Neural progenitor cell (in vitro differentiated cells): Measurements from ENCODE around the gene TMEM52. TPM values are rescaled to one million over a fixed set of nuclear protein-coding genes. Genes with fewer than 3 reads are reported as not detected.

Source experiments
- DNase-seq: peaks from one replicate; pipeline ENCODE4 v3.0.0-alpha.2; 2016; ENCODE audit warnings: low spot score
- H2AFZ ChIP-seq: fragments of 200-600 bp; sonication (generic); replicated peaks from 2 replicates; pipeline ENCODE4 v1.6.1; 2016; ENCODE audit warnings: antibody characterized with exemption
- H3F3A ChIP-seq: fragments of 200-600 bp; sonication (generic); 2 replicates; pipeline ENCODE4 v1.6.1; 2016; ENCODE audit warnings: antibody characterized with exemption, low read depth
- H3K27ac ChIP-seq: fragments of 200-600 bp; sonication (generic); 2 replicates; pipeline ENCODE4 v1.5.1; 2016; ENCODE audit warnings: mild to moderate bottlenecking
- H3K27me3 ChIP-seq: fragments of 200-600 bp; sonication (generic); 2 replicates; pipeline ENCODE4 v1.6.1; 2016; ENCODE audit warnings: mild to moderate bottlenecking, moderate library complexity
- H3K36me3 ChIP-seq: fragments of 200-600 bp; sonication (generic); 2 replicates; pipeline ENCODE4 v1.5.1; 2016
- H3K4me1 ChIP-seq: fragments of 200-600 bp; sonication (generic); 2 replicates; pipeline ENCODE4 v1.6.1; 2016; ENCODE audit warnings: mixed run types
- H3K4me2 ChIP-seq: fragments of 200-600 bp; sonication (generic); 2 replicates; pipeline ENCODE4 v1.6.1; 2016
- H3K4me3 ChIP-seq: fragments of 200-600 bp; sonication (generic); 2 replicates; pipeline ENCODE4 v1.5.1; 2016
- H3K79me2 ChIP-seq: fragments of 200-600 bp; sonication (generic); 2 replicates; pipeline ENCODE4 v1.6.1; 2016; ENCODE audit warnings: low read depth
- H3K9ac ChIP-seq: fragments of 200-600 bp; sonication (generic); 2 replicates; pipeline ENCODE4 v1.6.1; 2016
- H3K9me3 ChIP-seq: fragments of 200-600 bp; sonication (generic); 2 replicates; pipeline ENCODE4 v1.5.1; 2016; ENCODE audit warnings: low read depth
- H4K20me1 ChIP-seq: fragments of 200-600 bp; sonication (generic); 2 replicates; pipeline ENCODE4 v1.6.1; 2016; ENCODE audit warnings: low read depth
- H3K27ac Mint-ChIP-seq: 3 replicates; pipeline ENCODE4 v1.8.0; 2021; ENCODE audit warnings: mixed read lengths
- H3K27me3 Mint-ChIP-seq: 2 replicates; pipeline ENCODE4 v1.8.0; 2022; ENCODE audit warnings: low read depth, mild to moderate bottlenecking, inconsistent platforms, moderate library complexity, mixed read lengths; ENCODE audit not compliant: insufficient read depth
- H3K36me3 Mint-ChIP-seq: 3 replicates; pipeline ENCODE4 v1.8.0; 2021; ENCODE audit warnings: mixed read lengths
- H3K4me1 Mint-ChIP-seq: 3 replicates; pipeline ENCODE4 v1.8.0; 2021; ENCODE audit warnings: mixed read lengths
- H3K4me3 Mint-ChIP-seq: 3 replicates; pipeline ENCODE4 v1.8.0; 2021; ENCODE audit warnings: mild to moderate bottlenecking, moderate library complexity, mixed read lengths
- H3K9me3 Mint-ChIP-seq: 3 replicates; pipeline ENCODE4 v1.8.0; 2020; ENCODE audit warnings: mixed read lengths
- EZH2 ChIP-seq: fragments of 200-600 bp; sonication (generic); IDR thresholded peaks from 2 replicates; pipeline ENCODE4 v1.6.1; 2017; ENCODE audit warnings: antibody characterized with exemption, mild to moderate bottlenecking, moderate library complexity
- EZH2phosphoT487 ChIP-seq: fragments of 200-600 bp; sonication (generic); IDR thresholded peaks from 2 replicates; pipeline ENCODE4 v1.6.1; 2017; ENCODE audit warnings: antibody characterized with exemption
- total RNA-seq: library from RNA; depleted of rRNA; stranded (reverse); fragments of >200 nt; gene quantifications from 2 replicates; pipeline ENCODE4 v1.2.3, GENCODE V29; 2015; ENCODE audit warnings: low replicate concordance
- TF ChIP-seq, protein P1 (sequence below): fragments of 200-600 bp; sonication (generic); IDR thresholded peaks from 2 replicates; pipeline ENCODE4 v1.5.1; 2017; ENCODE audit warnings: antibody characterized with exemption, mild to moderate bottlenecking

The TMEM52 gene
- total RNA-seq, 1 donor from 2014 or later = 2.9 TPM

DNA sequence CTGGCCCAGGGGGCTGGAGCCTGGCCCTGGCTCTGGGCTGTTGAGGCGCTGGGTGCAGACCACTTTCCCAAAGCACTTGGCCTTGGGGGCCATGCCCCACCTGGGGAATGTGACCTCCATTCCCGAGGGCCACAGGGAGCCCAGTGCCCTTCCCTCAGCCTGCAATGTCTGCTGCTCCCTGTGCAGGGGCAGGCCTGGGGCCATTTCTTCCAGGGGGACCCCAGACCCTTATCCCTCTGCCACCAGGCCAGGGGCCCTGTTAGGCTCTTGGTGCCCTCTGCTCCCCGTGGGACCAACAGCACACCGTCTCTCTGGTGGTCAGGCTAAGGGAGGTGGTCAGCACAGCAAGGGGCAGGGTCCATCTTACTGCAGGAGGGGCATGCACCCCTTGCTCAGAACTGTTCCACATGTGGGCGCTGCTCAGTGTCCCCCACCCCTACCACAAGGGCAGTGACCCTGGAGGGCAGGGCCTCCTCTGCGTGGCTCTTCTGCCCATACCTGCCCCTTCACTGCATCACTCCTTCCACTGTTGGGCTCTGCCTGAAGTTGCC is 1.1 kb upstream of the TMEM52 start:
- H3K4me2 ChIP-seq = peak overlapping the region; percentile 72
- H3K27ac ChIP-seq = no peak overlapping the region
- peaks cover 11% of the 10 kb centered on the region for H3K4me1 ChIP-seq
- no peaks in the 10 kb centered on the region for H3K79me2 ChIP-seq
- H4K20me1 ChIP-seq = no peaks in the 10 kb centered on the region
- no peaks in the 10 kb centered on the region for H3K36me3 ChIP-seq
- H3K9me3 ChIP-seq = no peaks in the 10 kb centered on the region
- H3F3A ChIP-seq = peaks cover 8% of the 10 kb centered on the region
- no peak overlapping the region for H2AFZ ChIP-seq
- Mint-ChIP-seq H3K27me3 (peaks cover 4% of the 10 kb centered on the region), H3K9me3 (no peaks in the 10 kb centered on the region), H3K4me3 (no peak overlapping the region), H3K4me1 (peaks cover 3% of the 10 kb centered on the region), H3K27ac (no peak overlapping the region), H3K36me3 (no peaks in the 10 kb centered on the region)
- peaks cover 20% of the 10 kb centered on the region for H3K27me3 ChIP-seq
- TF ChIP-seq, protein P1, sequence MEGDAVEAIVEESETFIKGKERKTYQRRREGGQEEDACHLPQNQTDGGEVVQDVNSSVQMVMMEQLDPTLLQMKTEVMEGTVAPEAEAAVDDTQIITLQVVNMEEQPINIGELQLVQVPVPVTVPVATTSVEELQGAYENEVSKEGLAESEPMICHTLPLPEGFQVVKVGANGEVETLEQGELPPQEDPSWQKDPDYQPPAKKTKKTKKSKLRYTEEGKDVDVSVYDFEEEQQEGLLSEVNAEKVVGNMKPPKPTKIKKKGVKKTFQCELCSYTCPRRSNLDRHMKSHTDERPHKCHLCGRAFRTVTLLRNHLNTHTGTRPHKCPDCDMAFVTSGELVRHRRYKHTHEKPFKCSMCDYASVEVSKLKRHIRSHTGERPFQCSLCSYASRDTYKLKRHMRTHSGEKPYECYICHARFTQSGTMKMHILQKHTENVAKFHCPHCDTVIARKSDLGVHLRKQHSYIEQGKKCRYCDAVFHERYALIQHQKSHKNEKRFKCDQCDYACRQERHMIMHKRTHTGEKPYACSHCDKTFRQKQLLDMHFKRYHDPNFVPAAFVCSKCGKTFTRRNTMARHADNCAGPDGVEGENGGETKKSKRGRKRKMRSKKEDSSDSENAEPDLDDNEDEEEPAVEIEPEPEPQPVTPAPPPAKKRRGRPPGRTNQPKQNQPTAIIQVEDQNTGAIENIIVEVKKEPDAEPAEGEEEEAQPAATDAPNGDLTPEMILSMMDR = no peak
- TF ChIP-seq EZH2phosphoT487 = no peak
- TF ChIP-seq EZH2 = no peak
- no peak overlapping the region for H3K9ac ChIP-seq
- no peak for DNase-seq
- peak overlapping the region; percentile 34 for H3K4me3 ChIP-seq

DNA sequence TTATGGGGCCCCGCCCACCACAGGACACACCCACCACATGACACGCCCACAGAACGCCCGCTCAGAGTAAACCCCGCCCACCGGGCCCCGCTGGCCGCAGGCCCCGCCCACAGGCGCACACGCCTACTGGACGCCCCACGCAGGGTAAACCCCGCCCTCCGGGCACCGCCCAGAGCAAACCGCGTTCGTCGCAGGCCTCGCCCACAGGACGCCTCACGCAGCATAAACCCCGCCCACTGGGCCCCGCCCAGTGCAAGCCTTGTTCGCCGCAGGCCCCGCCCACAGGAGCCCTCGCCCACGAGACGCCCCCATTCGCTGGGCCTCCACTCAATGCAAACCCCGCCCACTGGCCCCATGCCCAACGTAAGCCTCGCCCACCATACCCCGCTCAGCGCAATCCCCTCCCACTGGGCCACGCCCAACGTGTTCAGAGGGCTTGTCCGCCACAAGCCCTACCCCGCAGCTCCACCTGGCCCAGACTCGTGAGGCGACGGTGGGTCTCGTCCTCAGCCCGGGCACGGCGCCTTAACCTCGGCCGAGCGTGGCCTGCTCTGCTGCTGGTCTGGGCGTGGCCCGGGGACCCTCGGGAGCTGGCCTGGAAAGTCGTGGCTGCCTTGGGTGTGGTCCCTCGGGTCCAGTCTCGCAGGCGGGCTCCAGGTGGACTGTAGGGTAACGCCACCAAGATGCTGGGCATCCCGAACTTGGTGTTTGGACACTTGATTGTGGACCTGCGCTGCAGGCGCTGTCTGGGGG is 401 bp upstream of the TMEM52 start:
- Mint-ChIP-seq H3K27ac (no peak overlapping the region), H3K27me3 (peaks cover 8% of the 10 kb centered on the region), H3K9me3 (no peaks in the 10 kb centered on the region), H3K4me1 (peaks cover 7% of the 10 kb centered on the region), H3K4me3 (peak overlapping the region; percentile 64), H3K36me3 (no peaks in the 10 kb centered on the region)
- Histone ChIP-seq H3K4me1 (peaks cover 11% of the 10 kb centered on the region), H3F3A (peaks cover 8% of the 10 kb centered on the region), H4K20me1 (no peaks in the 10 kb centered on the region), H3K27ac (no peak overlapping the region), H3K36me3 (no peaks in the 10 kb centered on the region), H3K9me3 (no peaks in the 10 kb centered on the region), H3K4me3 (peak overlapping the region; percentile 62), H3K4me2 (peak overlapping the region; percentile 74), H3K79me2 (no peaks in the 10 kb centered on the region), H3K9ac (no peak overlapping the region), H2AFZ (peak overlapping the region; percentile 84), H3K27me3 (peaks cover 20% of the 10 kb centered on the region)
- peak; percentile 100 for DNase-seq
- TF ChIP-seq, protein P1 = no peak
- TF ChIP-seq EZH2phosphoT487 (no peak), EZH2 (no peak)

DNA sequence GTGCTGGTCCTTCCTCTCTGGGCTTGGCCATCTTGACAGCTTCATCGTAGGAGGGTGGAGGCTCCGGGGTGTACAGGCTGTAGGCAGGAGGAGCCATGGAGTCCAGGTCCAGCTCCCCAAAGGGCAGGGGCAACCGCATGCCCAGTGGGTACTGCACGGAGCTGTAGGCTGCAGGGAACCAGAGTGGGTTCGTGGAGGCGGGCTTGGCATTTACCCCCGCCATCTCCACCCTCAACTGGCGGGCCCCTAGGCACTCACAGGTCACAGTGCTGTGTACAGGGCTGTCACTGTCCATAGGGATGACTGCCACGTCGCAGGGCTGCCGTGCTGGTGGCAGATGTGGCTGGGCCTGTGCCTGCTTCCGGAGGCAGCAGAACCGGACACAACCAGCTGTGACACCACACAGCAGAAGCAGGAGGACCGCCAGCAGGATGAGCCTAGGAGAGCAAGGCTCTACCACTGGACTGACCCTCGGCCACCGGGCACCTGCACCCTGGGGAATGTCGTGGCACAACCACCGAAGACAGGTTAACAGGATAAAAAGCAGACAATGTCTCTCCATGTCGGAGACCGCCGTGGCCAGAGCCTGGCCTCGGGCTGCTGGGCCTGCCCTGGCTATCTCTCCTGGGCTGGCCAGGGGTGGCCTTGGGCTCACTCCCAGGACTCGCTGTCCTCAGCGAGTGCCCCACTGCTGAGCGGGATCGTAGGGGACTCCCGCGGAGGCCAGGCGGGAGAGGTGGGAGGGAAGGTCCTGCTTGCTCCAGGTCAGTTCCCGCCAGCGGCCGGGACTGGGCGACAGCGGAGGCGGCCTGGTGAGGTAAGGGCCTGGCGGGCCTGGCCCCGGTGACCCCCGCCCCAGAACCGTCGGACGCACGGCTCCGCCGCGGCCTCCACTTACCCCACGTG is 831 bp downstream of the TMEM52 start:
- H3K4me2 ChIP-seq = peak overlapping the region; percentile 74
- H3K36me3 ChIP-seq = no peaks in the 10 kb centered on the region
- no peaks in the 10 kb centered on the region for H3K9me3 ChIP-seq
- H2AFZ ChIP-seq = peak overlapping the region; percentile 84
- H3K36me3 Mint-ChIP-seq = no peaks in the 10 kb centered on the region
- H3K79me2 ChIP-seq = no peaks in the 10 kb centered on the region
- H3K27me3 ChIP-seq = peaks cover 20% of the 10 kb centered on the region
- peaks cover 11% of the 10 kb centered on the region for H3K4me1 ChIP-seq
- peaks cover 8% of the 10 kb centered on the region for H3F3A ChIP-seq
- H3K9ac ChIP-seq = no peak overlapping the region
- H3K27ac ChIP-seq = no peak overlapping the region
- peaks cover 8% of the 10 kb centered on the region for H3K27me3 Mint-ChIP-seq
- no peaks in the 10 kb centered on the region for H3K9me3 Mint-ChIP-seq
- no peak for DNase-seq
- H4K20me1 ChIP-seq = no peaks in the 10 kb centered on the region
- TF ChIP-seq EZH2 = no peak
- no peak for TF ChIP-seq EZH2phosphoT487
- TF ChIP-seq, protein P1 = no peak
- peak overlapping the region; percentile 77 for H3K4me3 Mint-ChIP-seq
- H3K27ac Mint-ChIP-seq = no peak overlapping the region
- peaks cover 13% of the 10 kb centered on the region for H3K4me1 Mint-ChIP-seq
- peak overlapping the region; percentile 62 for H3K4me3 ChIP-seq
